GM12878 (cell line): Measurements from ENCODE around the gene FIG4. TPM values are rescaled to one million over a fixed set of nuclear protein-coding genes. Genes with fewer than 3 reads are reported as not detected.

Experiments used
- ATAC-seq: fragments of 200-7000 bp; cut with Tn5 transposase; 3 replicates; pipeline ENCODE4 v1.9.1; 2020; ENCODE audit warnings: mild to moderate bottlenecking, moderate library complexity
- BruUV-seq: library from RNA; stranded (reverse); fragments of 400-500 nt; replicated peaks from 2 replicates; lab custom pipeline; 2021; lab: Mats Ljungman, UMichigan
- CTCF ChIA-PET: fragments of 300-600 bp; sonication (Branson Sonifier 250); formaldehyde crosslinking; extraction: SDS; loops from one replicate; lab custom pipeline; 2021; ENCODE audit warnings: inconsistent platforms; lab: Yijun Ruan, JAX
- POLR2A ChIA-PET: fragments of 350-600 bp; formaldehyde crosslinking; extraction: SDS; loops from one replicate; lab custom pipeline; 2021; ENCODE audit warnings: inconsistent platforms; lab: Charles Lee
- RAD21 ChIA-PET: fragments of 300-600 bp; sonication (Branson Sonifier 250); formaldehyde crosslinking; loops from one replicate; lab custom pipeline; 2023; ENCODE audit warnings: antibody characterized with exemption; ENCODE audit not compliant: unreplicated experiment; lab: Charles Lee
- SMC1A ChIA-PET: fragments of 300-600 bp; sonication (Branson Sonifier 250); formaldehyde crosslinking; loops from one replicate; lab custom pipeline; 2023; ENCODE audit not compliant: unreplicated experiment, uncharacterized antibody; lab: Charles Lee
- DNase-seq: peaks from one replicate; pipeline ENCODE4 v3.0.0-alpha.2; 2011; ENCODE audit warnings: low read depth, low spot score
- FAIRE-seq: peaks from 3 replicates; lab custom pipeline; 2011; peaks lifted over from hg19 to GRCh38; lab: Jason Lieb, UNC
- H2AFZ ChIP-seq: 2 replicates; pipeline ENCODE4 v1.6.0; 2011; ENCODE audit warnings: low read depth, low read length, control low read depth; ENCODE audit not compliant: control insufficient read depth
- H3K27ac ChIP-seq: 2 replicates; pipeline ENCODE4 v1.5.1; 2011; ENCODE audit warnings: control low read depth; ENCODE audit not compliant: control insufficient read depth, insufficient read depth
- H3K27me3 ChIP-seq, 2 experiments: replicated peaks in 1 of 2; 2 replicates each; pipeline versions ENCODE4 v1.6.0 to v1.6.1; 2011; ENCODE audit warnings: low read length in 1 of 2; ENCODE audit not compliant: control insufficient read depth in 2 of 2, insufficient read depth in 2 of 2
- H3K36me3 ChIP-seq, 2 experiments: 2 replicates each; pipeline ENCODE4 v1.5.1; 2011; ENCODE audit warnings: low read length in 1 of 2; ENCODE audit not compliant: control insufficient read depth in 2 of 2, insufficient read depth in 2 of 2
- H3K4me1 ChIP-seq: 2 replicates; pipeline ENCODE4 v1.6.1; 2011; ENCODE audit warnings: mild to moderate bottlenecking, low read length, moderate library complexity, mixed read lengths; ENCODE audit not compliant: control insufficient read depth, insufficient read depth
- H3K4me2 ChIP-seq: 2 replicates; pipeline ENCODE4 v1.6.0; 2011; ENCODE audit warnings: control low read depth; ENCODE audit not compliant: control insufficient read depth, insufficient read depth
- H3K4me3 ChIP-seq: fragments of 200-600 bp; sonication (generic); 2 replicates; pipeline ENCODE4 v1.5.1; 2016
- H3K79me2 ChIP-seq: 2 replicates; pipeline ENCODE4 v1.6.0; 2011; ENCODE audit warnings: low read length; ENCODE audit not compliant: control insufficient read depth, insufficient read depth
- H3K9ac ChIP-seq: 2 replicates; pipeline ENCODE4 v1.8.0; 2011; ENCODE audit warnings: low read length, control low read depth, mixed read lengths; ENCODE audit not compliant: control insufficient read depth, insufficient read depth
- H3K9me3 ChIP-seq: replicated peaks from 3 replicates; pipeline ENCODE4 v1.5.1; 2011; ENCODE audit warnings: mild to moderate bottlenecking, low read length; ENCODE audit not compliant: control insufficient read depth, insufficient read depth
- H4K20me1 ChIP-seq: 2 replicates; pipeline ENCODE4 v1.6.0; 2011; ENCODE audit not compliant: control insufficient read depth, insufficient read depth
- CREM ChIP-seq: IDR thresholded peaks from 2 replicates; pipeline ENCODE4 v1.6.1; 2014; ENCODE audit warnings: antibody characterized with exemption, low read depth
- KAT2A ChIP-seq: conservative IDR thresholded peaks from 2 replicates; pipeline ENCODE4 v1.6.1; 2011; ENCODE audit warnings: low read depth, low read length; ENCODE audit not compliant: control insufficient read depth
- KDM1A ChIP-seq: fragments of 200-600 bp; sonication (generic); IDR thresholded peaks from 2 replicates; pipeline ENCODE4 v1.6.1; 2016; ENCODE audit warnings: borderline replicate concordance
- MYB ChIP-seq: fragments of 150-350 bp; IDR thresholded peaks from 2 replicates; pipeline ENCODE4 v1.6.1; 2014; ENCODE audit warnings: mild to moderate bottlenecking, low read depth, low read length, borderline replicate concordance
- NFYA ChIP-seq: IDR thresholded peaks from 2 replicates; pipeline ENCODE4 v1.6.1; 2011; ENCODE audit warnings: low read depth, mild to moderate bottlenecking, low read length, improper control_type of control experiment, borderline replicate concordance
- NR2C1 ChIP-seq: fragments of 450-650 bp; IDR thresholded peaks from 2 replicates; pipeline ENCODE4 v1.6.1; 2017; ENCODE audit warnings: antibody characterized with exemption, mild to moderate bottlenecking, moderate library complexity
- PBX3 ChIP-seq: IDR thresholded peaks from 2 replicates; pipeline ENCODE4 v1.6.1; 2011; ENCODE audit warnings: mild to moderate bottlenecking, low read depth, low read length, moderate library complexity; ENCODE audit not compliant: insufficient replicate concordance
- PML ChIP-seq: IDR thresholded peaks from 2 replicates; pipeline ENCODE4 v1.6.1; 2012; ENCODE audit warnings: low read length, inconsistent platforms
- SMARCA5 ChIP-seq: fragments of 450-650 bp; IDR thresholded peaks from 2 replicates; pipeline ENCODE4 v1.6.1; 2017; ENCODE audit warnings: mild to moderate bottlenecking
- SMC3 ChIP-seq: IDR thresholded peaks from 2 replicates; pipeline ENCODE4 v1.6.1; 2011; ENCODE audit warnings: low read length, improper control_type of control experiment, borderline replicate concordance
- STAT1 ChIP-seq: fragments of 450-650 bp; conservative IDR thresholded peaks from 2 replicates; pipeline ENCODE4 v1.6.1; 2014; ENCODE audit warnings: antibody characterized with exemption, mild to moderate bottlenecking
- ZNF217 ChIP-seq: fragments of 450-650 bp; IDR thresholded peaks from 2 replicates; pipeline ENCODE4 v1.6.1; 2017; ENCODE audit warnings: antibody characterized with exemption, mild to moderate bottlenecking
- WGBS: methylation state at CpG from one replicate; pipeline ENCODE4 v1.1.6; 2016; ENCODE audit warnings: low lambda C conversion rate; ENCODE audit not compliant: insufficient replicate concordance, insufficient coverage; ENCODE audit errors: missing lambda C conversion rate; 5-methylcytosine and 5-hydroxymethylcytosine counted together
- in situ Hi-C: fragments of 300-500 bp; cut with MboI; formaldehyde crosslinking; loops from 9 replicates; pipeline ENCODE4 v1.14.3; 2018; ENCODE audit warnings: mixed read lengths
- intact Hi-C: fragments of 100-400 bp; cut with micrococcal nuclease; formaldehyde crosslinking; loops from one replicate; pipeline ENCODE4 v1.14.2; 2022; ENCODE audit not compliant: unreplicated experiment
- polyA plus RNA-seq, 11 experiments: library from polyadenylated mRNA; depleted of rRNA in 4 of 11; unstranded in 6 of 11; stranded (reverse) in 5 of 11; fragments of >200 nt; fragmentation: Nextera tagmentation in 4 of 11; fragmentation: Illumina TruSeq in 1 of 11; extraction: Ambion mirVana in 4 of 11; extraction: Trizol in 1 of 11; gene quantifications; 1 replicate in 1 of 11; 2 replicates in 10 of 11; pipeline versions ENCODE4 v1.2.1 to v1.2.3, GENCODE V29; 2011 to 2016; ENCODE audit warnings: inconsistent platforms in 2 of 11, missing spikeins in 2 of 11, low read depth in 1 of 11
- total RNA-seq, 4 experiments: library from RNA; depleted of rRNA in 3 of 4; stranded (reverse); fragments of >200 nt in 3 of 4; fragmentation: Illumina TruSeq in 1 of 4; extraction: Trizol in 1 of 4; gene quantifications; 2 replicates each; pipeline versions ENCODE4 v1.2.1 to v1.2.3, GENCODE V29; 2013 to 2021
- TF ChIP-seq, protein P1 (sequence below): fragments of 450-650 bp; IDR thresholded peaks from 2 replicates; pipeline ENCODE4 v1.6.1; 2017; ENCODE audit warnings: low read depth, mild to moderate bottlenecking, moderate library complexity

Gene FIG4
- total and polyA plus RNA-seq, 10 of the 15 experiments (the other 5 are each of a cell fraction or from before 2014, with no cell fraction given): 3.8 to 23.2 (median 11.8) TPM

DNA sequence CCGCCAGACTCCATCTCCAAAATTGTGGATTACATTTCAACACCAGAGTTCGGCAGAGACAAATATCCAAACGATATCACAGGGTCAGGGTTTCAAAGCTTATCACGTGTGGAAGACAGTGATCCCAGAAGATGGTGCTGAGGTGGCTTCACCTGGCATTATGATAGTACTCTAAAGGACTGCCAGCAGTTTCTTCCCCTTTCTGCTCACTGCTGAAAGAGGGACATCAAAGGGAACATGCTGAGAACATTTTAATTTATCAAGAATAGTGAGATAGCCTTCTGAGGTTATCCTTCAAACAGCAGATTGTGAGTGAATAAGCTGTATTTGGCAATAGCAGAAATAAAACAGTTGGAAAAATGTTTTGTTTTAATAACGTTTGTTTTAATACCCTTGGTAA, 79.7 kb downstream of the FIG4 start:
- no peak for TF ChIP-seq STAT1
- no peak for TF ChIP-seq SMC3
- TF ChIP-seq KDM1A: no peak
- no peak for TF ChIP-seq PML
- TF ChIP-seq KAT2A: no peak
- TF ChIP-seq SMARCA5: no peak
- TF ChIP-seq NFYA: no peak
- TF ChIP-seq, protein P1, sequence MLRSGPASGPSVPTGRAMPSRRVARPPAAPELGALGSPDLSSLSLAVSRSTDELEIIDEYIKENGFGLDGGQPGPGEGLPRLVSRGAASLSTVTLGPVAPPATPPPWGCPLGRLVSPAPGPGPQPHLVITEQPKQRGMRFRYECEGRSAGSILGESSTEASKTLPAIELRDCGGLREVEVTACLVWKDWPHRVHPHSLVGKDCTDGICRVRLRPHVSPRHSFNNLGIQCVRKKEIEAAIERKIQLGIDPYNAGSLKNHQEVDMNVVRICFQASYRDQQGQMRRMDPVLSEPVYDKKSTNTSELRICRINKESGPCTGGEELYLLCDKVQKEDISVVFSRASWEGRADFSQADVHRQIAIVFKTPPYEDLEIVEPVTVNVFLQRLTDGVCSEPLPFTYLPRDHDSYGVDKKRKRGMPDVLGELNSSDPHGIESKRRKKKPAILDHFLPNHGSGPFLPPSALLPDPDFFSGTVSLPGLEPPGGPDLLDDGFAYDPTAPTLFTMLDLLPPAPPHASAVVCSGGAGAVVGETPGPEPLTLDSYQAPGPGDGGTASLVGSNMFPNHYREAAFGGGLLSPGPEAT: no peak
- TF ChIP-seq CREM: no peak
- TF ChIP-seq NR2C1: no peak
- TF ChIP-seq PBX3: no peak
- no peak for TF ChIP-seq MYB
- TF ChIP-seq ZNF217: no peak
- no peak overlapping the region for H3K4me3 ChIP-seq

More for the DNA sequence above, 79.7 kb downstream of the FIG4 start:
- no peak overlapping the region for H2AFZ ChIP-seq
- no peak overlapping the region for H3K9ac ChIP-seq
- in situ Hi-C loops (no loop called here), intact Hi-C loops (no loop called here)
- ChIA-PET SMC1A (no interaction called here), POLR2A (no interaction called here), RAD21 (no interaction called here), CTCF (interaction anchor here (1.1 to 2.0 kb wide), 2 partner anchors 11 to 14 kb away, joined by 3 to 5 read pairs; no protein-coding TSS in a partner anchor)
- no peaks in the 10 kb centered on the region for H3K79me2 ChIP-seq
- H3K4me2 ChIP-seq: no peak overlapping the region
- H3K9me3 ChIP-seq: no peaks in the 10 kb centered on the region
- peaks cover 0 to 2% of the 10 kb centered on the region in 2 experiments; a peak in 1 of 4 replicates for H3K36me3 ChIP-seq
- H3K27me3 ChIP-seq: no peaks in the 10 kb centered on the region
- DNase-seq: no peak
- FAIRE-seq: no peak
- no peak overlapping the region for H3K27ac ChIP-seq
- peaks cover 21% of the 10 kb centered on the region for H3K4me1 ChIP-seq
- WGBS: 41% methylated on average over 5 of the region's 5 CpGs
- no TSS peak for BruUV-seq
- no peaks in the 10 kb centered on the region for H4K20me1 ChIP-seq
- no peak for ATAC-seq
